SKM-1 treated with dmso at 0.1 percent for 144 hours (cell line): Measurements from ENCODE around the gene GFI1.
"Not testable (repeated sequence)": the region's sequence is repeated elsewhere in the genome, so short reads cannot be mapped to it uniquely, and the experiment has no call there.

ENCODE experiments used
- DNase-seq: peaks from one replicate; lab custom pipeline; 2025; ENCODE audit not compliant: unreplicated experiment; lab: John Stamatoyannopoulos, UW

GFI1 gene

DNA sequence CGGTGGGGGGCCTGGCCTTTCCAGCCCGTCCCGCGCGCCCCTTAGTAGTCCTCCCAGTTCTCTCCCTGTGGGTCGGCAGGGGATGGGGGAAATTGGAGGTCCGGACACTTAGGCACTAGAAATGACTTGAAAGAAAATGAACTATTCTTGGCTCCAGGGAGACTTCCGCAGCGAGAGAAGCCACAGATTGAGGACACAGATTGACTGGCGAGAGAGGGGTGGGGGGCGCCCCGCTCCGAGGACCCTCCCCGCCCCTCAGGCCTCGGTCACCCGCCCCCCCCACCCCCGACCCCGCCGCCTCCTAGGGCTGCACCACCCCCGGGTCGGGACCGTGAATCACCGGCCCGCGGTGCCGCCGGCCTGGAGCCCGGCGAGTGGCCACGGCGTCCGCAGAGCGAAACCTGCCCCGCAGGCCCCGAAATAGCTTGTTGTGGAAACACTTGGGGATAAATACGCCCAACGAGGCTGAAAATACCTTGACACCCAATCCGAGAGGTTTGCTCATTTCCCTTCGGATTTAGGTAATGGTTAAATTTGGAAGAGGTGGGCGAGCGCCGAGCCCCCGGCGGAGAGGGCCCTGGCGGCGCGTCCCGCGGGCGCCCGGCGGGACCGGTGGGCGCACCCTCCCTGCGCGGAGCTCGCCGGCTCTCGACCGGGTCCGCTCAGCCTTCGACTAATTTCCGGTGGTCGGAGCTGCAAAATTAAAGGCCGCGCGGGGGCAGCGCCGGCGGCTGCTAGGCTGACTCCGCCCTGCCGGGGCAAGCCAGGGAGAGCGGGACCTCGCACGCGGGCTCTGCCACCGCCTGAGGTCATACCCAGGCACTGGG, at the start of gene GFI1:
Gene GFI1 (minus strand): TSS at position 675 of the 827 bp plus-strand sequence. CDS start 3,438 bp downstream, outside the sequence.
- DNase-seq = peak; percentile 74

DNA sequence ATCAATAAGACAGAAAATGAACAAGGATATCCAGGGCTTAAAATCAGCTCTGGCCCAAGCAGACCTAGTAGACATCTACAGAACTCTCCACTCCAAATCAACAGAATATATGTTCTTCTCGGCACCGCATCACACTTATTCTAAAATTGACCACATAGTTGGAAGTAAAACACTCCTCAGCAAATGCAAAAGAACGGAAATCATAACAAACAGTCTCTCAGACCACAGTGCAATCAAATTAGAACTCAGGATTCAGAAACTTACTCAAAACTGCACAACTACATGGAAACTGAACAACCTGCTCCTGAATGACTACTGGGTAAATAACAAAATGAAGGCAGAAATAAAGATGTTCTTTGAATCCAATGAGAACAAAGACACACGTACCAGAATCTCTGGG, 45.6 kb upstream of the GFI1 start:
- not testable (repeated sequence) for DNase-seq

DNA sequence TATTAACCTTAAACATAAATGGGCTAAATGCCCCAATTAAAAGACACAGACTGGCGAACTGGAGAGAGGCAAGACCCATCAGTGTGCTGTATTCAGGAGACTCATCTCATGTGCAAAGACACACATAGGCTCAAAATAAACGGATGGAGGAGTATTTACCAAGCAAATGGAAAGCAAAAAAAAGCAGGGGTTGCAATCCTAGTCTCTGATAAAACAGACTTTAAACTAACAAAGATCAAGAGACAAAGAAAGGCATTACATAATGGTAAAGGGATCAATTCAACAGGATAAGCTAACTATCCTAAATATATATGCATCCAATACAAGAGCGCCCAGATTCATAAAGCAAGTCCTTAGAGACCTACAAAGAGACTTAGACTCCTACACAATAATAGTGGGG, 45.2 kb upstream of the GFI1 start:
- DNase-seq = not testable (repeated sequence)

DNA sequence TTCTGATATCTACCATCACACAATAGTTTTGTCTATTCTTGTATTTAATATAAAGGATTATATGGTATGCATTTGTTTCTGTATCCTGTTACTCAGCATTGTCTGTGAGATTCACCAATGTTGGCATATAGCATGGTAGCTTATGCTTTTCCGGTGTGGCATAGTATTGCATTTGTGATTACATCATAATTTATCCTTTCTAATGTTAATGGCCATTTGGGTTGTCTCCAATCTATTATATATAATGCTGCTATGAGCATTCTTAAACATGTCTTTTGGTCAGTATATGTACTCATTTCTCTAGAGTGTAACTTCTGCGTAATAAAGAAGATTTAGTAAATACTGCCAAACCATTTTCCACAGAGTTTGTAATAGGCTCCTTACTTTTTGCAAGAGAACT, 40.9 kb upstream of the GFI1 start:
- no peak for DNase-seq

DNA sequence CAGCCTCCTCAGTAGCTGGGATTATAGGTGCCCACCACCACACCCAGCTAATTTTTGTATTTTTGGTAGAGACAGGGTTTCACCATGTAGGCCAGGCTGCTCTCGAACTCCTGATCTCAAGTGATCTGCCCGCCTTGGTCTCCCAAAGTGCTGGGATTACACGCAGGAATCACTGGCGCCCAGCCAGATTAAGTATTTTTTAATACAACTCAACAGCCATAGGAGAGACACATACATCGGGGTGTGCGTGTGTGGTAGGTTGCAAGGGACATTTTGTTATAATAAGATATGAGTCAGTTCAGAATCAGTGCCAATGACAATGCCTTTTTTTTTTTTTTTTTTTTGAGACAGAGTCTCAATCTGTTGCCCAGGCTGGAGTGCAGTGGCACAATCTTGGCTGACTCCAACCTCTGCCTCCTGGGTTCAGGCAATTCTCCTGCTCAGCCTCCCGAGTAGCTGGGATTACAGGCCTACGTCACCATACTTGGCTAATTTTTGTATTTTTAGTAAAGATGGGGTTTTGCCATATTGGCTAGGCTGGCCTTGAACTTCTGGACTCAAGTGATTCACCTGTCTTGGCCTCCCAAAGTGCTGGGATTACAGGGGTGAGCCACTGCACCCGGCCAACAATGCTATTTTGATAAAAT, 38.3 kb upstream of the GFI1 start:
- DNase-seq = not testable (repeated sequence)

DNA sequence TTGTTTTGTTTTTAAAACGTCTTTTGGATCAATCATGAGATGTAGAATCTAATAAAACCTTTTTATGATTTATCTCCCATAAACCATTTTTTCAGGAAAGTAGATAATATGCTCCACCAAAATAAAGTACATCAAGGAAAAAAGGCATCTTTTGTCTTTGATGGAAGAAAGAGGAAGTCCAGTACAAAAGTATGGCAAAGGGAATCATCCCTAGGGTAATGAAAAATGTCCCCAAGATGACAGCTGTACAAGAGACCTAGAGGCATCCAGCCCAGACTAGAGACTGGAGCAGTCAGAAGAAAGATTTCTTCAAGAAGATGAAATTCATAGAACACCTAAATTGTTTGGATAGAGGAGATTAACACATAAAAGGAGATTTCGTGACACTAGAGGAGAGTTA, 32.3 kb upstream of the GFI1 start:
- no peak for DNase-seq

DNA sequence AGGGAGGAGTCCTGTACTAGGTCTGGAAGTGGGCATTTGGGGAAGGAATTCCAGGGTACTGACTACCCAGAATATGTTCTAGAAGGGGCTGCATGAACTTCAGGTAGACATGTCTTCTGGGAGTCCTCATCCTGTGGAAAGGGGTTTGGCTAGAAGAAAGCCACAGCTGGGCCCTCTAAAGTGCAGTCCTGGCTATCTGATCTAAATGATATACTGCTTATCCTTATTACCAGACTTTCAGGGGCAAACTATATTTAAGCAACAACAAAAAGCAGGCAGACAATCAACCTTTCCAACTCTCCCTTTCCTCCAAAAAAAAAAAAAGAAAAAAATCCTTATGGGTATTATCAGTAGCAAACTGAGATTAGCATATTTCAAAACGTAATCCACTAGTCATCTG, 29.8 kb upstream of the GFI1 start:
- no peak for DNase-seq

DNA sequence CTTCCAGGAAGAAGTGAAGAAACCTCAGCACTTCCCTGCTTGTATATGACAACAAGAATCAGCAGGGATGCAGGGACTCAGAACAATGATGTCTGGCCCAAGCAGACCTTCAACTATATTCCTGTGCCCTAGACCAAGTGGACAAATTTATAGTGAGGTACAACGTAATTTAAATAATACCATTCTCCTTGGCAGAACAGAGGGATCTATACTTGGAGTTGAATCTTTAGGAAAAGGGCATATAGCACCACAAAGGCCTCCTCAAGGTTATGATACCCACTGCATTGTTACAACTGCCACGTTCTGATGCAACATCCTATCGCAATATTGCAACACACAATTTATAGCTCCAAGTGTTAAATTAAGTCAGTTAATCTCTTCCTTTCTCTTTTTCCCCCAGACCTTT, 29.1 kb upstream of the GFI1 start:
- DNase-seq = peak; percentile 8

DNA sequence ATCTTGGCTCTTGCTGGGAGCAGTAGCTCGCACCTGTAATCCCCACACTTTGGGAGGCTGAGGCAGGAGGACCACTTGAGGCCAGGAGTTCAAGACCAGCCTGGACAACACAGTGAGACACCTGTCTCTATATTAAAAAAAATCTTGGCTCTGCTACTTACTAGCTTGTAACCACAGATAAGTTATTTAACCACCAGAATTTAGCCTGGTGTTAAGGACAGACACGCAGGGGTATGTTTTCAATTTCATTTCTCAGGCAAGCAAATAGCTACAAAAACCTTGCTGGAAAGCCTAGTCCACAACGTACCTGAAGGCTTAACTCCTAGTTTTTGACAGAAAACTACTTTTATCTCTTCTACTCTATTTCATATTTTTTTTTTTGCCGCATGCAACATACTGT, 24.8 kb upstream of the GFI1 start:
- no peak for DNase-seq

DNA sequence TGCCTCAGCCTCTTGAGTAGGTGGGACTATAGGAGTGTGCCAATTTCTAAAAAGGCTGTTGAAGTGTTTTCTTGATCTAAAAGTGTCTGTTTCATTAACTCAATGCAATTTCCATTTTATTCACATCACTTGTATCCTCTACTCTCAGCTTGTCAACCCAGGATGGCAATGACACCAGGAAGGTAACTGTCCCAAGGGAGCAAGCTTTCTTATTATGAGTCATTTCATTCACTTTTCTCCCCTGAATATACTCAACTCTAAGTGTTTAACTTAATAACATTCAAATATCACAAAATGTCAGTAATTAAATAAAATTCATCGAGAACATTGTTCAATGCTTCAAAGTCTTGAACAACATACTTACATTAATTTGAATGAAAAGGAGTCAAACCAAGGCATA, 22.9 kb upstream of the GFI1 start:
- no peak for DNase-seq

DNA sequence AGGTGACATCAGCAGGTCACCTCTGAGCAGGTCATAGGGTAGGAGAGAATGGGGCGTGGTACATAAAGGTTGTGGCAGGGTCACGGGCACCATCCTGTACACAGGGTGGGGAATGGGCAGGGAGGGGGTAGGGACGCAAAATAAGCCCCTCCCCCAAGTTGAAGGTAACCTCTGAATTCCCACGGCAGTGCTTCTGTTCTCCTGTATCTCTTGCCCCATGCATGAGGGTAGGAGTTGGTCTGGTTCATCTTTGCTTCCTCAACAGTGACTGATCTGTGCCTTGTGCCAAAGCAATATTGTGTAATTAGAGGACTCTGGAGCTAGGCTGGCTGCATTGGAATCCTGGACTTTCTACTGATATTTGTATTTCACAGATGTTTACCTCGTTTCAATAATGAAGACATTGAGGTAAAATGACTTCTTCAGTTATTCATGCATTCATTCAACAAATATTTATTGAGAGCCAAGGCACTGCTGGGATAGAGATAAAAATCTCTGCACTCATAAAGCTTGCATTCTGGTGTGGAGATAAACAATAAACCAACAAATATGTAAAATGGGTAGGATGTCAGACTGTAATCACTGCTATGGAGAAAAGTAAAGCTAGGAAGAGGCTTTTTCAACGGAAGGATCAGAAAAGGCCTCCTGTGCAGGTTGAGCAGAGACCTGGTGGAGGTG, 18.4 kb upstream of the GFI1 start:
- DNase-seq = no peak

DNA sequence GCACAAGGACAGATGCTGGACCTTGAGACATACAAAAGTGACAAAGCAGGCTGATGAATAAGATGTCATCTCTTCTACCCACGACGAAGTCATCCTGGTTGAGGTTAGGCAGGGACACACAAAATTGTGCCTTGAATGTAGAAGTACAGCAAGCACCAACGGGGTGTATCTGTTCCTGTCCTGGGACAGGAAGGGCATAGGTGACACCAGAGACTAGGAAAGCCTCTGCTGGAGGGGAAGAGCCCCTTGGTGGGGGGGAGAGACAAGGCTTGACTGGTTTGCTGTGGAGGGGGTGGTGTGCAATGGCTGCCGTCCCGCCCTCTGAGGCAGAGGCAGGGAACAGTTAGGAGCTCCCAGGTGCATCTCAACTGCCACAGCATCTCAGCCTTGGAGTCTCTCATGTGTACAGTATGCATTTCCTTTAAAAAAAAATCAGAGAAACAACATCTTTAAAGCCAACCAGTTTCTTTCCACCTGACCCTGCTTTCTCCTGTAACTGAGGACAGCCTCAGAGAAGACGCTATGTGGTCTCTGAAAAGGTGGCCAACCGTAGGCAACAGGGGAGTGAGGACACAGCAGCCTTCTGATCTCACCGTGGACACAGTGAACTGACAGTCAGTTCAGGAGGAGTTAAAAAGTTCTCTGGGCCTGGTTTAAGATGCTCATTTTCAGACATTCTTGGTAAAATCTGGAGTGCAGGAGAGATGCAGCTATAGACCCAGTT, 17.7 kb upstream of the GFI1 start:
- DNase-seq = no peak

DNA sequence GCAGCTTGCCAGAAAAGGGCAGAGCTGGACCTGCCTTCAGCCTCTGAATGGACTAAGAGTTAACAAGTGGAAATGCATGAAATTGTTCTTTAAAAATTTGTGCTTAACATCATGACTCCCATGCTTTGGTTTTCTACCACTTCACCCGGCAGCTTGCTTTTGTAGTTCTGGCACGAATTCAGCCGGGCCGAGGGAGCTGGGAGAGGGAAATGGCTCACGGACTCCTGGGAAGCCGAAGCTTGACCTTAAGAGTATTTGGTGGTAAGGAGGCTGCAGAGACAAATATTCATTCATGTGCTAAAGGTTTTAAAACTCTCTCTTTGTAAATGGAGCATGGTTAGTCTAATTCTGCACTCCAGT, 17.2 kb upstream of the GFI1 start:
- no peak for DNase-seq

DNA sequence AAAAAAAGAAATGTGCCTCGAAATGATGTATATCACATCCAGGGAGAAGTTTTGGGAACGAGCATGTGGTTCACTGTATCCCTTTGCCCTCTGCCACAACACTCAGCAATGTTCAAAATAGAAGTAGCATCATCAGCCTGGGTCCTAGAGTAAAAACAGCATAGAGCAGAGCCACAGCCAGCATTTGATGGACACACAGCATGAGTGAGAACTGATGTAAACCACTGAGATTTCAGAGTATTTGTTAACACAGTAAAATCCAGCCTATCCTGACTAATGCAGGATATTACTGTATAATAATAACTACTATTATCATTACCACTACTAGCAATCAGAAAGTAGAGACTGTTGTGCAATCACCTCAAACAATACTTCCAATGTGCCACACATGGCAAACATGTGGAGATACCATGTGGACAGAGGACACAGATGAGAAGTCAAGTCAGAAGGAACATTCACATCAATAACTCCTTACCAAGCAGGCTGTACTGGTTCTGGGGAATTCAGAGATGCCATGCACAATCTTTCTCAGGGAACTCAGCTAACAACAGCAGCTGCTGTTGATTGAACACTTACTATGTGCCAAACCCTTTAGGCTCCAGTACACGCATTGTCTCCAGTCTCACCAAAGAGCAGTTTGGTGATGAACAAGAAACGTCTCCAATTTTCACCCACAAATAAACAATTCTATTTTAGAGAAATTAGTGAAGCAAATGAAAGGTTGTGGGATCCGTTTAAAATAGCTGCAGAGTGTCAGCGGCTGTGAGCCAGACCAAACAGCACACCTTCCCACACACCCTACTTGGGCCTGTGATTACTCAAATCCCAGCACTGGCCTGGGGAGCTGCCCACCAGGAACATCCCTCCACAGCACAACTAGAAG, 16.6 kb upstream of the GFI1 start:
- no peak for DNase-seq

DNA sequence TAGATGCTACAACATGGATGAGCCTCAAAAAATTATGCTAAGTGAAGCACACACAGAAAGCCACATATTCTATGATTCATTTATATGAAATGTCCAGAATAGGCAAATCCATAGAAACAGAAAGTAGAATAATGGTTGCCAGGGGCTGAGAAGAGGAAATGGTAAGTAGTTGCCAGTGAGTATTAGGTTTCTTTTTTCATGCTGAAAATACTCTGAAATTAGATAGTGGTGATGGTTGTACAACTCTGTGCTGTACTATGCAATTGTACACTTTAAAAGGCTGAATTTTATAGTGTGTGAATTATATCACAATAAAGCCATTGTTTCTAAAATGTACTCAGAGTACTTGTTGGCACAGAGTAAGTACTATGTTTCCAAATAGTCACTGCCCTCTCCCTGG, 15.5 kb upstream of the GFI1 start:
- DNase-seq = no peak

DNA sequence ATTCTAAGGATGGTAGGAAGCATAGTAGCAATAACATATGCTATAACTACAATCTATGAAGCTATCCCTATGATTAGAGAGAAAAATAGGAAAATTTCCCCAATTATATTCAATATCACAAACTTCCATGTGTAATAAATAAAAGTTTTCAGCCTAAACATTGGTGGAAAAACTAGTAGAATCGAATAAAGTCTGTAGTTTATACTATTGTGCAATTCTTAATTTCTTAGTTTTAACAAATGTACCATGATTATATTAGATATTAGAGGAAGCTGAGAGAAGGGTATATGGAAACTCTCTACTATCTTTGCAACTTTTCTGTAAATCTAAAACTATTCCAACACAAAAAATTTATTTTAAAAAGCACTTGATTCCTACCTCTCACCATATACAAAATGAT, 13.8 kb upstream of the GFI1 start:
- no peak for DNase-seq

DNA sequence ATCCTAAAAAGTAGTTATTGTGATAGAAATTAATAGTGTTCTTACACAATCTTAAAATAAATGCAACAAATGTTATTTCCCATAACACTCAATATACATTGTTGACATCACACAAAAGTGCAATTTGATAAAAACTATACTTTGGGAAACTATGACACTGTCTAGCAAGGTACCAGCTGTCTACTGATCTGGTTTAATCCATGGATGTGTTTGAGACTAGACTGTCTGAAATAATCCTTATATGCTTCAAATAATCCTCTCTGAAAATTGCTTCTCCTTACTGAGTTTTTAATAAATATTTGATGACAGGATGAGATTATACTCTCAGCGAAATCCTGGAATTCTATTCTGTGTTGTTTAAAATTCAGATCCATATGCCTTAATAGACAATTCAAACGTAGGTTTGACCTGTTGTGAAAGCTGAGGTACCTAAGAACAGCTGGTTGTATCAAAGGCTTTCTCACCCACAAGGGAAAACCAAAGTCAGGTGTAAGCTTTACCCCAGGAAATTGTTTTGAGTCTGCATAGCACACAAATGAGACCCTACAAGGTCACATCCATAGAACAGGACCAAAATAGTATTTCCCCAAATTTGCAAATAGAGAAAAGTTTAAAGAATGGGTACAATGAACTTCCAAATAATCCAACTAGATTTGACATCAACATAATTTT, 8.8 kb upstream of the GFI1 start:
- DNase-seq = no peak

DNA sequence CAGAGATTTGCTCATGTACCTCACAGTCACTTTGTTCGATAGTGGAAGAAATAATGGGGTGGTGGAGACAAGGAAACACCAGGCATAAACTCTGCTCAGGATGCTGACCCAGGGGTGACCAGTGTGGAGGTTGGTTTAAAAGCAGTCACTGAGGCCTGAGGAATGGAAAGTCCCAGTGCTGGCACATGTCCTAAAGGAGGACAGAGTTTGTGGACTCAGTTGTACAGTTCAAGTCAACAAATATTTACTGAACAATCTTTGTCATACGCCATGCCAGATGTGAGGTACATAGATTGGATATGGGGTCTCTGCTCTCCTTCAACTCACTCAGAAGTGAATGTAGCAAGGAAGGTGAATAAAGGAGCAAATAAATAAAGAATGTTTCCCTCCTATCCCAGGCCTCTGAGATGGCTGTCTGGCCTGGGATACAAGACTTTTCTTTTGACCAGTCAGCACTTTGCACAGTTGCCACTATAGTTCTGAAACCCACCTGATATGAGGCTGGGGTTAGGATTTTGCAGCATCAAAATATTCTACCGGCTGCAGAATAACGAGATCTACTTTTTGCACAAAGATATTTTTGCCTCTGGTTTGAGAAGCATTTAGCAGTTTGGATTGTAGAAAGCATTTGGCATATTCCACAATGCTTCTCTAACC, 7.9 kb upstream of the GFI1 start:
- DNase-seq = no peak

DNA sequence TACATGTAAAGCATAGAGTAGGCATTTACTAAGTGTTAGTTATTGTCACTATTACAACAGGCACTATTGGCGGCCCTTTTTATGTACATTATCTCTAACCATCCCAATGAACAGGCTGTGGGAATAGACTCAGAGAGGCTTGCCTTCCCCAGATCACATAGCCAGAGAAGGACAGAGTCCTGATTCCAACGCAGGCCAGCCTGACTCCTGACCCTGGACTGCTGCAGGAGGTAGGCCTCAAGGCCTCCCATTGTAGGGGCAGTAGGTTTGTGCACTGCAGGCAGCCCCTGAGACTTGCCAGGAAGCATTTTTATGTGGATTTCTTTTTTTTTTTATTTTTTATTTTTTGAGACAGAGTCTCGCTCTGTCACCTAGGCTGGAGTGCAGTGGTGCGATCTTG, 6.4 kb upstream of the GFI1 start:
- no peak for DNase-seq
